ENCODE results near the gene RABAC1.

Gene RABAC1

DNA sequence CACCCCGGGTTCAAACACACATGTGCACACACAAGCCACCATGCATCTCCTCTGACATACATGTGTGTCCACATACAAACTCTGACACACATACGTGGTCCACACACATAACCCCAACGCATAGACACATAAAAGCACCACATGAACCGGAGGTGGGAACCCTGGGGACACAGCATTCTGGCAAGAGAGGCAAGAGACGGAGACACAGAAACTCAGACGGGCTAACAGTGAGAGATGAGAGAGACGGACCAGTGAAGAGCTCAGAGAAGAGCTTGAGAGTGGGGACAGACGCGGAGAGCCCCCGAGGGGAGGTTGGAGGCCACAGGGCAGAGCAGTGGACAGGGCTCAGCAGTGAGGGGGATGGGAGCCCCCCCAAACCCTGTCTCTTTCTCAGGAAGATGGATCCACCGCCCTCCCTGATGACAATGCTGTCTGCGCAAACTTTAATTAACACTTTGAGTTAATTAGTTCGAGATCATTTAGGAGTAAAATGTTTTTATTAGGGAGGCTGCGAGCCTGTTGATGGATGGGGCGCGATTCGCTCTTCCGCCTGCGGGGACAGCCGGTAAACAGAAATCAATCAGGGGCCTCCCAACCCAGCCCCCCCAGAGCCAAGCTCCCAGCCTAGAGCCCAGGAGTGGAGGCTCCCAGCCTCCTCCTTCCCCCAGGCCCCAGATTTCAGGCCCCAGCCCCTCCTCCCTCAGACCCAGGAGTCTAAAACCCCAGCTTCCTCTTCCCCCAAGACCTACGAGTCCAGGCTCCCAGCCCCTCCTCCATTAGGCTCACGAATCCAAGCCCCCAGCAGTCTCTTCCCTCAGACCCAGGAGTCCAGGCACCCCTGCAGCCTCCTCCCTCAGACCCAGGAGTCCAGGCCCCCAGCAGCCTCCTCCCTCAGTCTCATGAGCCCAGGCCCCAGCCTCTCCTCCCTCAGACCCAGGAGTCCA, 21.3 kb downstream of the RABAC1 start:
- Histone ChIP-seq H4K20me1 (ENCODE audit: insufficient read depth, low read length) (no peaks in the 10 kb centered on the region), H3K27me3 (replicated peaks; ENCODE audit: insufficient read depth, low read length) (peaks cover 34% of the 10 kb centered on the region), H3K4me2 (ENCODE audit: low read depth, low read length) (no peak overlapping the region), H3K9me3 (replicated peaks; ENCODE audit: insufficient read depth, low read length) (no peaks in the 10 kb centered on the region), H3K9me2 (replicated peaks; ENCODE audit: insufficient read depth, low read length) (no peaks in the 10 kb centered on the region), H3K27ac (ENCODE audit: low read length) (no peak overlapping the region), H3K4me3 (ENCODE audit: low read length) (no peak overlapping the region), H3F3A (ENCODE audit: insufficient read depth, low read length) (no peaks in the 10 kb centered on the region), H3K4me1 (ENCODE audit: low read length) (no peaks in the 10 kb centered on the region), H3K36me3 (replicated peaks; ENCODE audit: insufficient read depth, low read length) (no peaks in the 10 kb centered on the region), H3K9ac (ENCODE audit: low read length) (no peak overlapping the region), H3K79me2 (ENCODE audit: low read length) (no peaks in the 10 kb centered on the region), H2AFZ (ENCODE audit: low read length) (no peak overlapping the region)
- TF ChIP-seq, protein P1, sequence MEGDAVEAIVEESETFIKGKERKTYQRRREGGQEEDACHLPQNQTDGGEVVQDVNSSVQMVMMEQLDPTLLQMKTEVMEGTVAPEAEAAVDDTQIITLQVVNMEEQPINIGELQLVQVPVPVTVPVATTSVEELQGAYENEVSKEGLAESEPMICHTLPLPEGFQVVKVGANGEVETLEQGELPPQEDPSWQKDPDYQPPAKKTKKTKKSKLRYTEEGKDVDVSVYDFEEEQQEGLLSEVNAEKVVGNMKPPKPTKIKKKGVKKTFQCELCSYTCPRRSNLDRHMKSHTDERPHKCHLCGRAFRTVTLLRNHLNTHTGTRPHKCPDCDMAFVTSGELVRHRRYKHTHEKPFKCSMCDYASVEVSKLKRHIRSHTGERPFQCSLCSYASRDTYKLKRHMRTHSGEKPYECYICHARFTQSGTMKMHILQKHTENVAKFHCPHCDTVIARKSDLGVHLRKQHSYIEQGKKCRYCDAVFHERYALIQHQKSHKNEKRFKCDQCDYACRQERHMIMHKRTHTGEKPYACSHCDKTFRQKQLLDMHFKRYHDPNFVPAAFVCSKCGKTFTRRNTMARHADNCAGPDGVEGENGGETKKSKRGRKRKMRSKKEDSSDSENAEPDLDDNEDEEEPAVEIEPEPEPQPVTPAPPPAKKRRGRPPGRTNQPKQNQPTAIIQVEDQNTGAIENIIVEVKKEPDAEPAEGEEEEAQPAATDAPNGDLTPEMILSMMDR (IDR thresholded peaks at IDR 0.05; ENCODE audit: low read length): peak; percentile 5; the same call in 1 of the 2 replicates
- TF ChIP-seq EZH2phosphoT487 (IDR thresholded peaks at IDR 0.05; ENCODE audit: low read length) (no peak), EZH2 (optimal IDR thresholded peaks at IDR 0.05; ENCODE audit: low read depth, low read length) (no peak)
- DNase-seq: no peak

DNA sequence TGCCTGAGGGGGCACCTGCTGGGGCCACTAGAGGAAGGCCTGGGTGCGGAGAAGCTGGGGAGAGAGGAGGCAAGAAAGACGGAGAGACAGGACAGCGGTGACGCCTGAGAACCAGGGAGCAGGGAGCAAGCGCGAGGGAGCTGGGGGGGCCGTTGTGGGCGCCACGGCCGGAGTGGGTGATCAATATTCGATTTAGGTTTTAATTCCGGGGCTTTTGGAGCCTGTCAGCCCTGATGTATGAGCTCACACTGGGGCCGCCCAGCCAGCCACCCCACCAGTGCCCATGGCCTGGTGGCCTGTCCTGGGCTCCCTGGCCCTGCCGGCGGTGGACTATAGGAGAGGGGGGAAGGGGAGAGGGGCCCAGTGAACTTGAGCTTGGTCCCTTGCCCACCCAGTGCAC, 22.2 kb downstream of the RABAC1 start:
- H3K4me1 ChIP-seq (ENCODE audit: low read length): no peaks in the 10 kb centered on the region
- H4K20me1 ChIP-seq (ENCODE audit: insufficient read depth, low read length): no peaks in the 10 kb centered on the region
- no peak overlapping the region for H3K4me3 ChIP-seq (ENCODE audit: low read length)
- no peaks in the 10 kb centered on the region for H3K9me2 ChIP-seq (replicated peaks; ENCODE audit: insufficient read depth, low read length)
- peaks cover 42% of the 10 kb centered on the region for H3K27me3 ChIP-seq (replicated peaks; ENCODE audit: insufficient read depth, low read length)
- H3K9ac ChIP-seq (ENCODE audit: low read length): no peak overlapping the region
- no peak overlapping the region for H3K27ac ChIP-seq (ENCODE audit: low read length)
- no peak overlapping the region for H2AFZ ChIP-seq (ENCODE audit: low read length)
- no peaks in the 10 kb centered on the region for H3K36me3 ChIP-seq (replicated peaks; ENCODE audit: insufficient read depth, low read length)
- H3K79me2 ChIP-seq (ENCODE audit: low read length): no peaks in the 10 kb centered on the region
- no peaks in the 10 kb centered on the region for H3F3A ChIP-seq (ENCODE audit: insufficient read depth, low read length)
- H3K4me2 ChIP-seq (ENCODE audit: low read depth, low read length): no peak overlapping the region
- TF ChIP-seq EZH2phosphoT487 (IDR thresholded peaks at IDR 0.05; ENCODE audit: low read length) (no peak), EZH2 (optimal IDR thresholded peaks at IDR 0.05; ENCODE audit: low read depth, low read length) (no peak)
- TF ChIP-seq, protein P1 (IDR thresholded peaks at IDR 0.05; ENCODE audit: low read length): no peak
- no peak for DNase-seq
- no peaks in the 10 kb centered on the region for H3K9me3 ChIP-seq (replicated peaks; ENCODE audit: insufficient read depth, low read length)

DNA sequence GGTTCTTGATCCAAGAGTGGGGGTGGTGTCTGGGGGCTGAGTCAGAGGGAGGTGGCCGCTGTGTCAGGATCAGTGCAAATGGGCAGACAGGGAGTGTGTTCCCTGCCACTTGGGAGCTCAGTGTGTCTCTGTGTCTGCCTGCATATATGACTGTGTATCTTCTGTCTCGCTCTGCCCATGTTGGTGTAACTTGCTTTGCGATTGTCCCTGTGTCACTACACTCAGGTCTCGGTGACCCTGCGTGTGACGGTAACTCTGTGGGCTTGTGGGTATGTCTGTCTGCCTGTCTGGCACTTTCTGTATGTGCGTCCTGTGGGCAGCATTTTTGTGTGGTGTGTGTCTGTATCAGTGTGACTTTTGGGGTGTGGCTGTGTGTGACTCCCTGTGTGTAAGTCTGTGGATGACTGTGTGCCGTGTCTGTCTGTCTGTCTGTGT, 22.7 kb downstream of the RABAC1 start:
- no peak for DNase-seq
- no peak overlapping the region for H3K9ac ChIP-seq (ENCODE audit: low read length)
- no peak overlapping the region for H3K4me2 ChIP-seq (ENCODE audit: low read depth, low read length)

More for the DNA sequence above, 22.7 kb downstream of the RABAC1 start:
- peaks cover 47% of the 10 kb centered on the region for H3K27me3 ChIP-seq (replicated peaks; ENCODE audit: insufficient read depth, low read length)
- TF ChIP-seq EZH2phosphoT487 (IDR thresholded peaks at IDR 0.05; ENCODE audit: low read length) (no peak), EZH2 (optimal IDR thresholded peaks at IDR 0.05; ENCODE audit: low read depth, low read length) (no peak)
- TF ChIP-seq, protein P1 (IDR thresholded peaks at IDR 0.05; ENCODE audit: low read length): no peak
- no peak overlapping the region for H2AFZ ChIP-seq (ENCODE audit: low read length)
- H4K20me1 ChIP-seq (ENCODE audit: insufficient read depth, low read length): no peaks in the 10 kb centered on the region
- H3K4me3 ChIP-seq (ENCODE audit: low read length): no peak overlapping the region
- no peaks in the 10 kb centered on the region for H3F3A ChIP-seq (ENCODE audit: insufficient read depth, low read length)
- no peaks in the 10 kb centered on the region for H3K4me1 ChIP-seq (ENCODE audit: low read length)
- H3K9me2 ChIP-seq (replicated peaks; ENCODE audit: insufficient read depth, low read length): no peaks in the 10 kb centered on the region
- no peaks in the 10 kb centered on the region for H3K79me2 ChIP-seq (ENCODE audit: low read length)
- no peaks in the 10 kb centered on the region for H3K9me3 ChIP-seq (replicated peaks; ENCODE audit: insufficient read depth, low read length)
- no peaks in the 10 kb centered on the region for H3K36me3 ChIP-seq (replicated peaks; ENCODE audit: insufficient read depth, low read length)
- no peak overlapping the region for H3K27ac ChIP-seq (ENCODE audit: low read length)

All from MM.1S (cell line).